H9 (cell line): ENCODE results near the gene NUDCD2. TPM values are rescaled to one million over a fixed set of nuclear protein-coding genes. Genes with fewer than 3 reads are reported as not detected.

Experiments used
- DNase-seq: peaks from one replicate; pipeline ENCODE4 v3.0.0-alpha.2; 2017
- H2AFZ ChIP-seq: one replicate; pipeline ENCODE4 v1.6.1; 2013; ENCODE audit warnings: mild to moderate bottlenecking, low read length, control low read depth, moderate library complexity
- H2AK5ac ChIP-seq: 2 replicates; pipeline ENCODE4 v1.6.1; 2013; ENCODE audit warnings: low read length, control low read depth, mixed read lengths; ENCODE audit not compliant: insufficient read length
- H2BK120ac ChIP-seq: one replicate; pipeline ENCODE4 v1.6.1; 2013; ENCODE audit warnings: low read depth, mild to moderate bottlenecking, low read length, control low read depth, inconsistent platforms; ENCODE audit not compliant: poor library complexity, severe bottlenecking
- H2BK12ac ChIP-seq: 2 replicates; pipeline ENCODE4 v1.6.1; 2013; ENCODE audit warnings: low read length, control low read depth, mixed read lengths, low read depth; ENCODE audit not compliant: insufficient read length
- H2BK15ac ChIP-seq: 2 replicates; pipeline ENCODE4 v1.6.1; 2013; ENCODE audit warnings: low read depth, low read length, control low read depth
- H2BK20ac ChIP-seq: one replicate; pipeline ENCODE4 v1.6.1; 2013; ENCODE audit warnings: low read depth, mild to moderate bottlenecking, low read length, control low read depth, inconsistent platforms; ENCODE audit not compliant: poor library complexity, severe bottlenecking
- H2BK5ac ChIP-seq: 2 replicates; pipeline ENCODE4 v1.6.1; 2013; ENCODE audit warnings: low read length, control low read depth, mixed read lengths; ENCODE audit not compliant: insufficient read length
- H3K14ac ChIP-seq: 2 replicates; pipeline ENCODE4 v1.6.1; 2013; ENCODE audit warnings: low read length, control low read depth; ENCODE audit not compliant: insufficient read depth
- H3K18ac ChIP-seq: 2 replicates; pipeline ENCODE4 v1.6.1; 2013; ENCODE audit warnings: low read depth, mild to moderate bottlenecking, mixed read lengths, low read length, control low read depth; ENCODE audit not compliant: insufficient read length
- H3K23ac ChIP-seq: 2 replicates; pipeline ENCODE4 v1.6.1; 2013; ENCODE audit warnings: low read length, control low read depth, mixed read lengths, low read depth; ENCODE audit not compliant: insufficient read length
- H3K23me2 ChIP-seq: 2 replicates; pipeline ENCODE4 v1.6.1; 2013; ENCODE audit warnings: low read depth, mild to moderate bottlenecking, mixed read lengths, low read length, control low read depth; ENCODE audit not compliant: insufficient read length, poor library complexity, severe bottlenecking
- H3K27ac ChIP-seq: 2 replicates; pipeline ENCODE4 v1.5.1; 2013; ENCODE audit warnings: low read length, control low read depth, mixed read lengths, low read depth; ENCODE audit not compliant: insufficient read length
- H3K27me3 ChIP-seq: 2 replicates; pipeline ENCODE4 v1.6.1; 2013; ENCODE audit warnings: low read length, control low read depth, inconsistent platforms; ENCODE audit not compliant: insufficient read depth
- H3K4ac ChIP-seq: 2 replicates; pipeline ENCODE4 v1.6.1; 2013; ENCODE audit warnings: low read depth, mild to moderate bottlenecking, control low read depth, inconsistent platforms, low read length, moderate library complexity
- H3K4me1 ChIP-seq: 2 replicates; pipeline ENCODE4 v1.6.1; 2013; ENCODE audit warnings: low read length, control low read depth, inconsistent platforms; ENCODE audit not compliant: insufficient read depth
- H3K4me2 ChIP-seq: 2 replicates; pipeline ENCODE4 v1.6.1; 2013; ENCODE audit warnings: low read length, control low read depth, mixed read lengths; ENCODE audit not compliant: insufficient read length, insufficient read depth
- H3K56ac ChIP-seq: 2 replicates; pipeline ENCODE4 v1.6.1; 2013; ENCODE audit warnings: low read depth, mild to moderate bottlenecking, mixed read lengths, low read length, control low read depth; ENCODE audit not compliant: insufficient read length
- H3K79me1 ChIP-seq: 2 replicates; pipeline ENCODE4 v1.6.1; 2013; ENCODE audit warnings: low read depth, mild to moderate bottlenecking, moderate library complexity, low read length, control low read depth, inconsistent platforms; ENCODE audit not compliant: insufficient read depth, poor library complexity, severe bottlenecking
- H3K79me2 ChIP-seq: 2 replicates; pipeline ENCODE4 v1.6.1; 2013; ENCODE audit warnings: low read length, control low read depth, inconsistent platforms; ENCODE audit not compliant: insufficient read depth
- H3K9ac ChIP-seq: 2 replicates; pipeline ENCODE4 v1.6.1; 2013; ENCODE audit warnings: low read length, control low read depth, mixed read lengths; ENCODE audit not compliant: insufficient read length; ENCODE audit errors: extremely low read depth
- H3K9me3 ChIP-seq: one replicate; pipeline ENCODE4 v1.6.1; 2013; ENCODE audit warnings: low read depth, low read length, inconsistent platforms; ENCODE audit not compliant: control insufficient read depth
- H3T11ph ChIP-seq: one replicate; pipeline ENCODE4 v1.6.1; 2013; ENCODE audit warnings: mild to moderate bottlenecking, low read length, control low read depth, inconsistent platforms
- H4K20me1 ChIP-seq: one replicate; pipeline ENCODE4 v1.6.1; 2013; ENCODE audit not compliant: control insufficient read depth, insufficient read length, insufficient read depth
- H4K5ac ChIP-seq: 2 replicates; pipeline ENCODE4 v1.6.1; 2013; ENCODE audit warnings: low read depth, mild to moderate bottlenecking, mixed read lengths, low read length, control low read depth; ENCODE audit not compliant: insufficient read length
- H4K8ac ChIP-seq: replicated peaks from 2 replicates; pipeline ENCODE4 v1.6.1; 2013; ENCODE audit warnings: low read length, control low read depth, mixed read lengths, low read depth; ENCODE audit not compliant: insufficient read length
- H4K91ac ChIP-seq: 2 replicates; pipeline ENCODE4 v1.6.1; 2013; ENCODE audit warnings: low read depth, mild to moderate bottlenecking, moderate library complexity, mixed read lengths, low read length, control low read depth; ENCODE audit not compliant: insufficient read length
- H3K27ac Mint-ChIP-seq, 3 experiments: 2 replicates in 2 of 3; 3 replicates in 1 of 3; pipeline ENCODE4 v1.8.0; 2020 to 2021; ENCODE audit warnings: mixed read lengths in 3 of 3, mild to moderate bottlenecking in 1 of 3, moderate library complexity in 1 of 3
- H3K27me3 Mint-ChIP-seq: 2 replicates; pipeline ENCODE4 v1.8.0; 2021; ENCODE audit warnings: low read depth, mild to moderate bottlenecking, moderate library complexity, mixed read lengths
- H3K36me3 Mint-ChIP-seq, 3 experiments: 2 replicates in 2 of 3; 3 replicates in 1 of 3; pipeline ENCODE4 v1.8.0; 2020 to 2021; ENCODE audit warnings: low read depth in 3 of 3, mixed read lengths in 3 of 3; ENCODE audit not compliant: insufficient read depth in 1 of 3
- H3K4me1 Mint-ChIP-seq, 2 experiments: 2 replicates each; pipeline ENCODE4 v1.8.0; 2020; ENCODE audit warnings: mixed read lengths in 2 of 2
- H3K4me3 Mint-ChIP-seq, 2 experiments: 2 replicates in 1 of 2; 3 replicates in 1 of 2; pipeline ENCODE4 v1.8.0; 2020 to 2021; ENCODE audit warnings: mild to moderate bottlenecking in 2 of 2, mixed read lengths in 2 of 2, moderate library complexity in 1 of 2
- H3K9me3 Mint-ChIP-seq, 2 experiments: 2 replicates in 1 of 2; 3 replicates in 1 of 2; pipeline ENCODE4 v1.8.0; 2020; ENCODE audit warnings: mild to moderate bottlenecking in 2 of 2, mixed read lengths in 2 of 2, moderate library complexity in 1 of 2
- total RNA-seq: library from RNA; stranded (reverse); gene quantifications from 2 replicates; pipeline ENCODE4 v1.2.1, GENCODE V29; 2021
- TF ChIP-seq, protein P1 (sequence below): fragments of 200-600 bp; sonication (generic); conservative IDR thresholded peaks from 3 replicates; pipeline ENCODE4 v1.8.0; 2021; ENCODE audit warnings: antibody characterized with exemption, mild to moderate bottlenecking

Gene NUDCD2
- total RNA-seq, 1 experiment from 2014 or later, result 42.2 TPM

- H3K27ac Mint-ChIP-seq, result peak overlapping the region in 1 of 3 experiments; percentile 83; a peak in 2 of 7 replicates
- no peak overlapping the region for H3K14ac ChIP-seq
These were observed 12.7 kb downstream of the NUDCD2 start for GRCh38 chr5:163447191-163447590.

More at GRCh38 chr5:163447191-163447590, 12.7 kb downstream of the NUDCD2 start:
- H4K91ac ChIP-seq, result no peak overlapping the region
- no peak overlapping the region for H3K23ac ChIP-seq
- H3K4me2 ChIP-seq, result no peak overlapping the region
- H2BK5ac ChIP-seq, result no peak overlapping the region
- H3K9me3 ChIP-seq, result no peaks in the 10 kb centered on the region
- no peak overlapping the region for H2AFZ ChIP-seq
- no peaks in the 10 kb centered on the region for H3K27me3 ChIP-seq
- no peak for DNase-seq
- no peak overlapping the region for H3K18ac ChIP-seq
- H2BK12ac ChIP-seq, result no peak overlapping the region
- Mint-ChIP-seq H3K36me3 (peaks cover 38 to 74% (median 64%) of the 10 kb centered on the region in 3 experiments), H3K4me1 (peaks cover 2 to 5% of the 10 kb centered on the region in 2 experiments; a peak in 2 of 4 replicates), H3K27me3 (no peaks in the 10 kb centered on the region), H3K4me3 (no peak overlapping the region), H3K9me3 (no peaks in the 10 kb centered on the region)
- no peaks in the 10 kb centered on the region for H3K23me2 ChIP-seq
- H3K9ac ChIP-seq, result no peak overlapping the region
- no peak overlapping the region for H3T11ph ChIP-seq
- H3K79me1 ChIP-seq, result no peaks in the 10 kb centered on the region
- H2BK15ac ChIP-seq, result no peak overlapping the region
- H2BK120ac ChIP-seq, result no peak overlapping the region
- no peak overlapping the region for H2BK20ac ChIP-seq
- H3K4me1 ChIP-seq, result no peaks in the 10 kb centered on the region
- H3K79me2 ChIP-seq, result no peaks in the 10 kb centered on the region
- no peak overlapping the region for H2AK5ac ChIP-seq
- TF ChIP-seq, protein P1, sequence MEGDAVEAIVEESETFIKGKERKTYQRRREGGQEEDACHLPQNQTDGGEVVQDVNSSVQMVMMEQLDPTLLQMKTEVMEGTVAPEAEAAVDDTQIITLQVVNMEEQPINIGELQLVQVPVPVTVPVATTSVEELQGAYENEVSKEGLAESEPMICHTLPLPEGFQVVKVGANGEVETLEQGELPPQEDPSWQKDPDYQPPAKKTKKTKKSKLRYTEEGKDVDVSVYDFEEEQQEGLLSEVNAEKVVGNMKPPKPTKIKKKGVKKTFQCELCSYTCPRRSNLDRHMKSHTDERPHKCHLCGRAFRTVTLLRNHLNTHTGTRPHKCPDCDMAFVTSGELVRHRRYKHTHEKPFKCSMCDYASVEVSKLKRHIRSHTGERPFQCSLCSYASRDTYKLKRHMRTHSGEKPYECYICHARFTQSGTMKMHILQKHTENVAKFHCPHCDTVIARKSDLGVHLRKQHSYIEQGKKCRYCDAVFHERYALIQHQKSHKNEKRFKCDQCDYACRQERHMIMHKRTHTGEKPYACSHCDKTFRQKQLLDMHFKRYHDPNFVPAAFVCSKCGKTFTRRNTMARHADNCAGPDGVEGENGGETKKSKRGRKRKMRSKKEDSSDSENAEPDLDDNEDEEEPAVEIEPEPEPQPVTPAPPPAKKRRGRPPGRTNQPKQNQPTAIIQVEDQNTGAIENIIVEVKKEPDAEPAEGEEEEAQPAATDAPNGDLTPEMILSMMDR, result no peak
- H3K56ac ChIP-seq, result no peak overlapping the region
- no peaks in the 10 kb centered on the region for H4K20me1 ChIP-seq
- no peak overlapping the region for H4K5ac ChIP-seq
- H3K4ac ChIP-seq, result no peak overlapping the region
- H3K27ac ChIP-seq, result no peak overlapping the region
- no peak overlapping the region for H4K8ac ChIP-seq
